ENCODE data around the gene SLC25A4.

The SLC25A4 gene

GRCh38 chr4:185109736-185110135 lies 33.3 kb upstream of the SLC25A4 start (continued):
- TF ChIP-seq, protein P1, sequence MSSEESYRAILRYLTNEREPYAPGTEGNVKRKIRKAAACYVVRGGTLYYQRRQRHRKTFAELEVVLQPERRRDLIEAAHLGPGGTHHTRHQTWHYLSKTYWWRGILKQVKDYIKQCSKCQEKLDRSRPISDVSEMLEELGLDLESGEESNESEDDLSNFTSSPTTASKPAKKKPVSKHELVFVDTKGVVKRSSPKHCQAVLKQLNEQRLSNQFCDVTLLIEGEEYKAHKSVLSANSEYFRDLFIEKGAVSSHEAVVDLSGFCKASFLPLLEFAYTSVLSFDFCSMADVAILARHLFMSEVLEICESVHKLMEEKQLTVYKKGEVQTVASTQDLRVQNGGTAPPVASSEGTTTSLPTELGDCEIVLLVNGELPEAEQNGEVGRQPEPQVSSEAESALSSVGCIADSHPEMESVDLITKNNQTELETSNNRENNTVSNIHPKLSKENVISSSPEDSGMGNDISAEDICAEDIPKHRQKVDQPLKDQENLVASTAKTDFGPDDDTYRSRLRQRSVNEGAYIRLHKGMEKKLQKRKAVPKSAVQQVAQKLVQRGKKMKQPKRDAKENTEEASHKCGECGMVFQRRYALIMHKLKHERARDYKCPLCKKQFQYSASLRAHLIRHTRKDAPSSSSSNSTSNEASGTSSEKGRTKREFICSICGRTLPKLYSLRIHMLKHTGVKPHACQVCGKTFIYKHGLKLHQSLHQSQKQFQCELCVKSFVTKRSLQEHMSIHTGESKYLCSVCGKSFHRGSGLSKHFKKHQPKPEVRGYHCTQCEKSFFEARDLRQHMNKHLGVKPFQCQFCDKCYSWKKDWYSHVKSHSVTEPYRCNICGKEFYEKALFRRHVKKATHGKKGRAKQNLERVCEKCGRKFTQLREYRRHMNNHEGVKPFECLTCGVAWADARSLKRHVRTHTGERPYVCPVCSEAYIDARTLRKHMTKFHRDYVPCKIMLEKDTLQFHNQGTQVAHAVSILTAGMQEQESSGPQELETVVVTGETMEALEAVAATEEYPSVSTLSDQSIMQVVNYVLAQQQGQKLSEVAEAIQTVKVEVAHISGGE (tag by site-specific recombination; conservative IDR thresholded peaks at IDR 0.05; ENCODE audit: low read depth) = no peak
- TF ChIP-seq AEBP2 (tag by site-specific recombination; IDR thresholded peaks at IDR 0.05; ENCODE audit: borderline replicate concordance) = no peak
- TF ChIP-seq ZNF677 (tag by site-specific recombination; IDR thresholded peaks at IDR 0.05) = no peak
- no peak for TF ChIP-seq TSHZ1 (tag by site-specific recombination; IDR thresholded peaks at IDR 0.05; ENCODE audit: borderline replicate concordance)

- Histone ChIP-seq H3K36me3 (ENCODE audit: control insufficient read depth in 2 of 2, insufficient read depth in 1 of 2, low read length in 2 of 2) (no peaks in the 10 kb centered on the region), H3K4me3 (ENCODE audit: low read depth, low read length) (no peak overlapping the region), H3K4me1 (ENCODE audit: control insufficient read depth, insufficient read depth, low read length) (no peaks in the 10 kb centered on the region), H3K27ac (ENCODE audit: extremely low read depth, low read depth, low read length) (no peak overlapping the region), H3K9me3 (ENCODE audit: control insufficient read depth, insufficient read depth, low read depth, low read length) (no peaks in the 10 kb centered on the region)
- POLR2A ChIA-PET = no interaction called here
- CTCF ChIA-PET = interaction anchor here (1.0 kb wide), 1 partner anchor 71 kb away, joined by 4 read pairs; no protein-coding TSS in a partner anchor
- TF ChIP-seq ZNF335 (tag by site-specific recombination; conservative IDR thresholded peaks at IDR 0.05) (no peak), ZNF155 (tag by site-specific recombination; IDR thresholded peaks at IDR 0.05) (no peak), ZNF701 (tag by site-specific recombination; IDR thresholded peaks at IDR 0.05) (no peak), ZNF670 (tag by site-specific recombination; IDR thresholded peaks at IDR 0.05; ENCODE audit: low read depth) (no peak), ZNF560 (tag by site-specific recombination; IDR thresholded peaks at IDR 0.05; ENCODE audit: borderline replicate concordance) (no peak), GLIS1 (tag by site-specific recombination; IDR thresholded peaks at IDR 0.05) (no peak), GFI1B (tag by site-specific recombination; IDR thresholded peaks at IDR 0.05) (no peak)
- TF ChIP-seq, protein P2, sequence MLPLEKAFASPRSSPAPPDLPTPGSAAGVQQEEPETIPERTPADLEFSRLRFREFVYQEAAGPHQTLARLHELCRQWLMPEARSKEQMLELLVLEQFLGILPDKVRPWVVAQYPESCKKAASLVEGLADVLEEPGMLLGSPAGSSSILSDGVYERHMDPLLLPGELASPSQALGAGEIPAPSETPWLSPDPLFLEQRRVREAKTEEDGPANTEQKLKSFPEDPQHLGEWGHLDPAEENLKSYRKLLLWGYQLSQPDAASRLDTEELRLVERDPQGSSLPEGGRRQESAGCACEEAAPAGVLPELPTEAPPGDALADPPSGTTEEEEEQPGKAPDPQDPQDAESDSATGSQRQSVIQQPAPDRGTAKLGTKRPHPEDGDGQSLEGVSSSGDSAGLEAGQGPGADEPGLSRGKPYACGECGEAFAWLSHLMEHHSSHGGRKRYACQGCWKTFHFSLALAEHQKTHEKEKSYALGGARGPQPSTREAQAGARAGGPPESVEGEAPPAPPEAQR (tag by site-specific recombination; IDR thresholded peaks at IDR 0.05) = no peak
Observed at GRCh38 chr4:185110375-185110823, 32.7 kb upstream of the SLC25A4 start.

DNA sequence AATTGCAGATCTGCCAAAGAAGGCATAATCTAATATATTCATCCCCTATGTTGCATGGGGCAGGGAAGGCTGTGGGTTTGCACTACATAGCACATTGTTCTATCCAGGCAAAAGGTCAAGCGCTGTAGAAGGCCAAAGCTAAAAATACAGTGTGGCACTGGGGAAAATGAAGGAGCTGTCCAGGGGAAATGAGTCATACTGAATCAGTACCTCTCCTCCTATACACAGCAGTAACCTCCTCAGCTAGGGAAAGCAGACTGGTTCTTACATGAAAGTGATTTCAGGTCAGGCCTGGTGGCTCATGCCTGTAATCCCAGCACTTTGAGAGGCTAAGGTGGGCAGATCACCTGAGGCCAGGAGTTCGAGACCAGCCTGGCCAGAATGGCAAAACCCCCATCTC lies 31.0 kb upstream of the SLC25A4 start:
- Histone ChIP-seq H3K36me3 (ENCODE audit: control insufficient read depth in 2 of 2, insufficient read depth in 1 of 2, low read length in 2 of 2) (no peaks in the 10 kb centered on the region), H3K4me1 (ENCODE audit: control insufficient read depth, insufficient read depth, low read length) (no peaks in the 10 kb centered on the region; the same call in 1 of the 2 replicates), H3K4me3 (ENCODE audit: low read depth, low read length) (no peak overlapping the region), H3K27ac (ENCODE audit: extremely low read depth, low read depth, low read length) (no peak overlapping the region), H3K9me3 (ENCODE audit: control insufficient read depth, insufficient read depth, low read depth, low read length) (no peaks in the 10 kb centered on the region)
- ChIA-PET POLR2A (no interaction called here), CTCF (interaction anchor here (1.0 kb wide), 1 partner anchor 22 kb away, joined by 3 read pairs; no protein-coding TSS in a partner anchor)
- TF ChIP-seq ZNF707 (tag by site-specific recombination; IDR thresholded peaks at IDR 0.05) = no peak
- no peak for TF ChIP-seq PRDM6 (tag by site-specific recombination; IDR thresholded peaks at IDR 0.05)
- TF ChIP-seq ZNF266 (tag by site-specific recombination; IDR thresholded peaks at IDR 0.05; ENCODE audit: low read depth) = no peak
- peak; percentile 88 for TF ChIP-seq REST (tag by site-specific recombination; IDR thresholded peaks at IDR 0.05)
- 0 out of 2 replicates have a peak, but pooled peaks have one; percentile 23 for TF ChIP-seq PRDM1 (tag by site-specific recombination; IDR thresholded peaks at IDR 0.05)
